Hematopoietic multipotent progenitor cell treated with erythropoietin and hydrocortisone succinate and interleukin-3 and kit ligand, for 6 days (in vitro differentiated cells): ENCODE measurements around the gene MRPL2.
A peak's percentile ranks its signal among the peaks of the same experiment; 100 is the strongest.

Experiments
- DNase-seq: peaks from one replicate; pipeline ENCODE4 v3.0.0-alpha.2; 2015

MRPL2 gene

GRCh38 chr6:43059168-43060033 lies at the start of gene MRPL2, which contains the start of gene KLC4:
TSS of gene MRPL2 (minus strand) at chr6:43059434. CDS start at chr6:43059381, 53 bp downstream.
TSS of gene KLC4 (plus strand) at chr6:43059631. CDS start at chr6:43061336, 1,705 bp downstream.
- DNase-seq: peak; percentile 100

GRCh38 chr6:43107344-43108062 lies 48.3 kb upstream of the MRPL2 start:
- no peak for DNase-seq

- DNase-seq: peak; percentile 19
Observed at GRCh38 chr6:43105538-43106222, 46.4 kb upstream of the MRPL2 start.

- DNase-seq: no peak
Observed at GRCh38 chr6:43103253-43103876, 44.1 kb upstream of the MRPL2 start.

- no peak for DNase-seq
Observed at GRCh38 chr6:43101497-43101896, 42.3 kb upstream of the MRPL2 start.

GRCh38 chr6:43097502-43097901 lies 38.3 kb upstream of the MRPL2 start:
- DNase-seq: no peak

GRCh38 chr6:43097098-43097489 lies 37.9 kb upstream of the MRPL2 start:
- no peak for DNase-seq

GRCh38 chr6:43096451-43097097 lies 37.3 kb upstream of the MRPL2 start:
- no peak for DNase-seq

GRCh38 chr6:43095939-43096338 lies 36.7 kb upstream of the MRPL2 start:
- no peak for DNase-seq

GRCh38 chr6:43093436-43094289 lies 34.4 kb upstream of the MRPL2 start:
- DNase-seq: peak; percentile 39

- DNase-seq: peak; percentile 45
Observed at GRCh38 chr6:43092635-43093034, 33.4 kb upstream of the MRPL2 start.

- no peak for DNase-seq
Observed at GRCh38 chr6:43091436-43091991, 32.3 kb upstream of the MRPL2 start.

GRCh38 chr6:43091020-43091419 lies 31.8 kb upstream of the MRPL2 start:
- no peak for DNase-seq

- no peak for DNase-seq
Observed at GRCh38 chr6:43090559-43090956, 31.3 kb upstream of the MRPL2 start.

- DNase-seq: no peak
Observed at GRCh38 chr6:43089874-43090558, 30.8 kb upstream of the MRPL2 start.

- no peak for DNase-seq
Observed at GRCh38 chr6:43089467-43089866, 30.2 kb upstream of the MRPL2 start.

- no peak for DNase-seq
Observed at GRCh38 chr6:43088654-43089056, 29.4 kb upstream of the MRPL2 start.

GRCh38 chr6:43086022-43086658 lies 26.9 kb upstream of the MRPL2 start:
- DNase-seq: no peak

- no peak for DNase-seq
Observed at GRCh38 chr6:43082806-43083655, 23.8 kb upstream of the MRPL2 start.
